VCaP (cell line): ENCODE measurements around the gene RBMS3.

Experiments
- H3K27ac ChIP-seq: fragments of 450-650 bp; 2 replicates; pipeline ENCODE4 v1.5.1; 2017
- CTCF ChIP-seq: fragments of 450-650 bp; conservative IDR thresholded peaks from 2 replicates; pipeline ENCODE4 v1.5.1; 2017; ENCODE audit warnings: mild to moderate bottlenecking, moderate library complexity

RBMS3 gene

GRCh38 chr3:29952431-29952830, 671.6 kb downstream of the RBMS3 start:
- no peak for TF ChIP-seq CTCF

GRCh38 chr3:29955413-29955812, 674.5 kb downstream of the RBMS3 start:
- H3K27ac ChIP-seq: no peak overlapping the region
- TF ChIP-seq CTCF: no peak

More at GRCh38 chr3:29952431-29952830, 671.6 kb downstream of the RBMS3 start:
- no peak overlapping the region for H3K27ac ChIP-seq

- no peak for TF ChIP-seq CTCF
Measured at GRCh38 chr3:29958816-29959215, 677.9 kb downstream of the RBMS3 start.

DNA sequence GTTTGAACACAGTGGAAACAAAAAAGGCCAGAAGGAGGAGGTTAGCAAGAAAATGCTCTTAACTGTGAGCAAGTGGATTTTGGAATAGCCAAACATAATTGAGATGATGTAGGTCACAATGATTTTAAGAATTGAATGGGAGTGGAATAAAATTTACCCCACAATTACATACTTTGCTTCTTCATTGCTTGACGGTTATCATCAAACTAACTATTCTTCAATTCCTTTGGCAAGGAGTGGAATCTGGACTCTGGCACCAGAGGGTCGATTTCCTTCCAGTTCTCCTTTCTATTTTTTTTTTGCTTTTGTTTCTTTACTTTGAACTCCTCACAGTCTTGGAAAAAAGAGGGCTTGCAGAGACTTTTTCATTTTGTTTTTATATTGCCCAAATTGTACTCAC, 691.0 kb downstream of the RBMS3 start:
- H3K27ac ChIP-seq: no peak overlapping the region

More at GRCh38 chr3:29958816-29959215, 677.9 kb downstream of the RBMS3 start:
- no peak overlapping the region for H3K27ac ChIP-seq

DNA sequence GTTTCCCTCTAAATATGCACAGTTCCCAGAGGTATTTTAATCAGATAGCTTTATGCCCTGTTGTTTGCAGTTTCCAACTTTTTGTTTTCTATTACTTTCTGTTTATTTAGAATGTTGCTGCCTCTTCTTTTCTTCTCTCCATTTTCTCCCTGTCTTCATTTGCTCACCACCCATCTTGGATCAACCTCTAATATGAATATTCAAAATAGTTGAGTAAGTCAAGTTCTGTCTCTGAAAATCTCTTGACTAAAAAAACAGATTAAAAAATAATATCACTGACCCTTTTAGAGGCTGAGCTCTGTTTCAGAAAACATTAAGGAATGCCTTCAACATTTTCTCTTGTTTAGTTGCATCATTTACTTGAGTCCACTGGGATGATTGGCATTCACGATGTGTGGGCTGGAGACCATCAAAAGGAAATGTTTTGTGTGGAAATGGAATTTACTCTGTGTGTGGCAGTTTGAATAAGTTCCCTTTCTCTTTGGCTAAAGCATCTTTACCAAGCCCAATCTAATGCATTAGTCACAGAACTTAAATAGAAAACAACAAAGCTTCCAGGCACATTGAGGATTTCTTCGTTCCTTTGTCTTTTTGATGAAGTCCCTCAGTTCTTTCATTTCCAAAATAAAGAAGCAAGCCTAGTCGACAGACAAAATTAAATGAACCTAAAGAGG, 691.6 kb downstream of the RBMS3 start:
- H3K27ac ChIP-seq: no peak overlapping the region
- TF ChIP-seq CTCF: no peak

More for the DNA sequence above, 691.0 kb downstream of the RBMS3 start:
- no peak for TF ChIP-seq CTCF

GRCh38 chr3:29973763-29974162, 692.9 kb downstream of the RBMS3 start:
- TF ChIP-seq CTCF: no peak
- H3K27ac ChIP-seq: no peak overlapping the region

- no peak overlapping the region for H3K27ac ChIP-seq
- no peak for TF ChIP-seq CTCF
Measured at GRCh38 chr3:29976871-29977270, 696.0 kb downstream of the RBMS3 start.
